A549 (cell line): ENCODE measurements around the gene TESK2. TPM values are rescaled to one million over a fixed set of nuclear protein-coding genes. Genes with fewer than 3 reads are reported as not detected.

Source experiments
- ATAC-seq, 2 experiments: fragments of 200-7000 bp in 1 of 2; fragments of >200 bp in 1 of 2; cut with Nextera tagmentation in 1 of 2; cut with Tn5 transposase in 1 of 2; 3 replicates each; pipeline versions ENCODE4 v1.8.0 to v1.9.1; 2018 to 2020; ENCODE audit warnings: mild to moderate bottlenecking in 1 of 2, moderate library complexity in 1 of 2
- CTCF ChIA-PET: fragments of 300-600 bp; sonication (Branson Sonifier 250); formaldehyde crosslinking; extraction: SDS; loops from one replicate; lab custom pipeline; 2021; ENCODE audit warnings: antibody characterized with exemption, inconsistent platforms; lab: Yijun Ruan, JAX
- POLR2A ChIA-PET: fragments of 350-600 bp; formaldehyde crosslinking; extraction: SDS; loops from one replicate; lab custom pipeline; 2021; ENCODE audit warnings: antibody characterized with exemption, inconsistent platforms; lab: Yijun Ruan, JAX
- DNase-seq, 2 experiments: peaks; one replicate each; pipeline versions ENCODE4 v3.0.0 to v3.0.0-alpha.2; 2011 to 2016; ENCODE audit warnings: low read depth in 1 of 2, low spot score in 1 of 2
- FAIRE-seq: peaks from 2 replicates; lab custom pipeline; 2011; peaks lifted over from hg19 to GRCh38; lab: Jason Lieb, UNC
- H3K27ac ChIP-seq, 2 experiments: fragments of >200 bp; sonication (Bioruptor Twin); formaldehyde crosslinking; 3 replicates each; pipeline ENCODE4 v1.5.1; 2016 to 2017
- H3K4me1 ChIP-seq: fragments of >200 bp; sonication (Bioruptor Twin); formaldehyde crosslinking; 3 replicates; pipeline ENCODE4 v1.6.1; 2016
- H3K4me2 ChIP-seq: fragments of >200 bp; sonication (Bioruptor Twin); formaldehyde crosslinking; 3 replicates; pipeline ENCODE4 v1.6.1; 2016
- H3K4me3 ChIP-seq: fragments of >200 bp; sonication (Bioruptor Twin); formaldehyde crosslinking; 3 replicates; pipeline ENCODE4 v1.5.1; 2016
- H3K9me3 ChIP-seq: fragments of >200 bp; sonication (Bioruptor Twin); formaldehyde crosslinking; 3 replicates; pipeline ENCODE4 v1.6.1; 2016
- ATOH8 ChIP-seq: fragments of 250-450 bp; sonication (Bioruptor Pico); IDR thresholded peaks from 2 replicates; pipeline ENCODE4 v1.5.0; 2020; ENCODE audit warnings: low read depth, mild to moderate bottlenecking, moderate library complexity
- CHD2 ChIP-seq: fragments of 150-350 bp; IDR thresholded peaks from 2 replicates; pipeline ENCODE4 v1.6.1; 2014; ENCODE audit warnings: low read length; ENCODE audit not compliant: partially characterized antibody
- CHD4 ChIP-seq: fragments of 200-600 bp; sonication (generic); IDR thresholded peaks from 2 replicates; pipeline ENCODE4 v1.6.1; 2016; ENCODE audit warnings: antibody characterized with exemption, mild to moderate bottlenecking, borderline replicate concordance
- ELK1 ChIP-seq: fragments of 150-350 bp; IDR thresholded peaks from 2 replicates; pipeline ENCODE4 v1.6.1; 2014; ENCODE audit warnings: low read depth, mild to moderate bottlenecking, low read length
- FOSL2 ChIP-seq, 2 experiments: fragments of 450-650 bp in 1 of 2; fragments of >200 bp in 1 of 2; sonication (Bioruptor Twin) in 1 of 2; formaldehyde crosslinking; IDR thresholded peaks; 2 replicates each; pipeline versions ENCODE4 v1.5.0 to v1.6.1; 2016 to 2020; ENCODE audit warnings: mild to moderate bottlenecking in 1 of 2, moderate library complexity in 1 of 2
- HOXA7 ChIP-seq: fragments of 250-450 bp; sonication (Bioruptor Pico); IDR thresholded peaks from 2 replicates; pipeline ENCODE4 v1.5.0; 2020; ENCODE audit warnings: mild to moderate bottlenecking, moderate library complexity
- HOXB5 ChIP-seq: fragments of 250-450 bp; sonication (Bioruptor Pico); IDR thresholded peaks from 2 replicates; pipeline ENCODE4 v1.5.0; 2020; ENCODE audit warnings: mild to moderate bottlenecking, moderate library complexity
- KDM1A ChIP-seq: fragments of 200-600 bp; sonication (generic); IDR thresholded peaks from 2 replicates; pipeline ENCODE4 v1.6.1; 2016; ENCODE audit warnings: low read depth, mild to moderate bottlenecking
- MAX ChIP-seq: IDR thresholded peaks from 2 replicates; pipeline ENCODE4 v1.6.1; 2012
- MAZ ChIP-seq: fragments of 150-350 bp; IDR thresholded peaks from 2 replicates; pipeline ENCODE4 v1.6.1; 2014; ENCODE audit warnings: antibody characterized with exemption, low read depth, low read length, borderline replicate concordance
- PHF8 ChIP-seq: fragments of 200-600 bp; sonication (generic); IDR thresholded peaks from 2 replicates; pipeline ENCODE4 v1.6.1; 2016; ENCODE audit warnings: low read depth, mild to moderate bottlenecking, antibody characterized with exemption, moderate library complexity, borderline replicate concordance
- POLR2A ChIP-seq: IDR thresholded peaks from 2 replicates; pipeline ENCODE4 v1.6.1; 2012; ENCODE audit warnings: mild to moderate bottlenecking, low read length
- RARB ChIP-seq: fragments of 250-450 bp; sonication (Bioruptor Pico); IDR thresholded peaks from 2 replicates; pipeline ENCODE4 v1.8.0; 2021; ENCODE audit warnings: mild to moderate bottlenecking, moderate library complexity
- RFX5 ChIP-seq: fragments of 450-650 bp; IDR thresholded peaks from 2 replicates; pipeline ENCODE4 v1.7.1; 2014; ENCODE audit warnings: antibody characterized with exemption, mild to moderate bottlenecking, moderate library complexity
- TFCP2L1 ChIP-seq: fragments of 250-450 bp; sonication (Bioruptor Pico); IDR thresholded peaks from 2 replicates; pipeline ENCODE4 v1.5.0; 2021; ENCODE audit warnings: mild to moderate bottlenecking
- ZFP36 ChIP-seq: fragments of 450-650 bp; IDR thresholded peaks from 2 replicates; pipeline ENCODE4 v1.6.1; 2014; ENCODE audit warnings: borderline replicate concordance; ENCODE audit not compliant: partially characterized antibody
- ZNF302 ChIP-seq: fragments of 250-450 bp; sonication (Bioruptor Pico); IDR thresholded peaks from 2 replicates; pipeline ENCODE4 v1.9.0; 2021; ENCODE audit warnings: inconsistent platforms, mild to moderate bottlenecking, moderate library complexity
- ZSCAN20 ChIP-seq: fragments of 250-450 bp; sonication (Bioruptor Pico); IDR thresholded peaks from 2 replicates; pipeline ENCODE4 v1.8.0; 2022; ENCODE audit warnings: mild to moderate bottlenecking, moderate library complexity
- WGBS: methylation state at CpG from one replicate; pipeline ENCODE4 v1.1.6; 2017; ENCODE audit errors: missing lambda C conversion rate; 5-methylcytosine and 5-hydroxymethylcytosine counted together
- polyA plus RNA-seq, 4 experiments: library from polyadenylated mRNA; depleted of rRNA in 3 of 4; stranded (reverse); fragments of >200 nt; fragmentation: RNase III in 1 of 4; extraction: RNeasy Plus Mini Kit Qiagen cat#74134 plus additional on column Dnase treatment in 1 of 4; gene quantifications; 2 replicates in 3 of 4; 3 replicates in 1 of 4; pipeline ENCODE4 v1.2.3, GENCODE V29; 2011 to 2017
- TF ChIP-seq, protein P1 (sequence below): IDR thresholded peaks from 2 replicates; pipeline ENCODE4 v1.6.1; 2012
- TF ChIP-seq, protein P2 (sequence below): IDR thresholded peaks from 2 replicates; pipeline ENCODE4 v1.6.1; 2012; ENCODE audit warnings: low read depth, borderline replicate concordance
- TF ChIP-seq, protein P3 (sequence below): fragments of >200 bp; sonication (Bioruptor Twin); formaldehyde crosslinking; IDR thresholded peaks from 2 replicates; pipeline ENCODE4 v1.6.1; 2016
- TF ChIP-seq, protein P4 (sequence below): fragments of 200-600 bp; sonication (generic); IDR thresholded peaks from 2 replicates; pipeline ENCODE4 v1.6.1; 2016; ENCODE audit warnings: antibody characterized with exemption, mild to moderate bottlenecking, moderate library complexity

The TESK2 gene
- polyA plus RNA-seq, 2 of the 4 experiments (the other 2 are of a cell fraction), result 0.22 to 0.48 TPM

DNA sequence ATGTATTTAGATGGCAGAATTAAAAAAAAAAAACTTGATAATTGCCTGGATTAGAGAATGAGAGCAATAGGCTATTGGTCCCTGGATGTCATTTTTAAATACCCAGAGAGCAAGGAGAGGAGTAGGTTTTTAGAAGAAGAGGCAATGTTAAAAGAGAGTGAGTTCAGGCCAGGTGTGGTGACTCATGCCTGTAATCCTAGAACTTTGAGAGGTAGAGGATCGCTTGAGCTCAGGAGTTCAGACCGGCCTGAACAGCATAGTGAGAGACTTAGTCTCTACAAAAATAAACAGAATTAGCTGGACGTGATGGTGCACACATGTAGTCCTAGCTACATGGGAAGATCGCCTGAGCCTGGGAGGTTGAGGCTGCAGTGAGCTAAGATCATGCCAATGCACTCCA lies 134.8 kb downstream of the TESK2 start:
- Histone ChIP-seq H3K27ac (no peak overlapping the region), H3K4me1 (no peaks in the 10 kb centered on the region), H3K9me3 (no peaks in the 10 kb centered on the region), H3K4me2 (no peak overlapping the region), H3K4me3 (no peak overlapping the region)
- CTCF ChIA-PET, result interaction anchor here (0.6 to 9.5 kb wide), 4 partner anchors 9 to 223 kb away, joined by 3 to 157 read pairs (median 6); partner anchors contain the start of gene TESK2
- ATAC-seq (no peak), FAIRE-seq (no peak), DNase-seq (no peak)
- no peak for TF ChIP-seq HOXA7 (CRISPR knock-in tag)
- no peak for TF ChIP-seq RARB (CRISPR knock-in tag)
- TF ChIP-seq RFX5, result no peak
- TF ChIP-seq KDM1A, result no peak
- TF ChIP-seq, protein P1, sequence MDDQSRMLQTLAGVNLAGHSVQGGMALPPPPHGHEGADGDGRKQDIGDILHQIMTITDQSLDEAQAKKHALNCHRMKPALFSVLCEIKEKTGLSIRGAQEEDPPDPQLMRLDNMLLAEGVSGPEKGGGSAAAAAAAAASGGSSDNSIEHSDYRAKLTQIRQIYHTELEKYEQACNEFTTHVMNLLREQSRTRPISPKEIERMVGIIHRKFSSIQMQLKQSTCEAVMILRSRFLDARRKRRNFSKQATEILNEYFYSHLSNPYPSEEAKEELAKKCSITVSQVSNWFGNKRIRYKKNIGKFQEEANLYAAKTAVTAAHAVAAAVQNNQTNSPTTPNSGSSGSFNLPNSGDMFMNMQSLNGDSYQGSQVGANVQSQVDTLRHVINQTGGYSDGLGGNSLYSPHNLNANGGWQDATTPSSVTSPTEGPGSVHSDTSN, result no peak
- TF ChIP-seq MAZ, result no peak
- TF ChIP-seq, protein P2, sequence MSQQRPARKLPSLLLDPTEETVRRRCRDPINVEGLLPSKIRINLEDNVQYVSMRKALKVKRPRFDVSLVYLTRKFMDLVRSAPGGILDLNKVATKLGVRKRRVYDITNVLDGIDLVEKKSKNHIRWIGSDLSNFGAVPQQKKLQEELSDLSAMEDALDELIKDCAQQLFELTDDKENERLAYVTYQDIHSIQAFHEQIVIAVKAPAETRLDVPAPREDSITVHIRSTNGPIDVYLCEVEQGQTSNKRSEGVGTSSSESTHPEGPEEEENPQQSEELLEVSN, result no peak
- TF ChIP-seq, protein P3, sequence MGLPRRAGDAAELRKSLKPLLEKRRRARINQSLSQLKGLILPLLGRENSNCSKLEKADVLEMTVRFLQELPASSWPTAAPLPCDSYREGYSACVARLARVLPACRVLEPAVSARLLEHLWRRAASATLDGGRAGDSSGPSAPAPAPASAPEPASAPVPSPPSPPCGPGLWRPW, result no peak
- no peak for TF ChIP-seq ATOH8 (CRISPR knock-in tag)
- TF ChIP-seq FOSL2 (IDR thresholded peaks at IDR 0.05), result no peak
- no peak for TF ChIP-seq FOSL2 (CRISPR knock-in tag; IDR thresholded peaks at IDR 0.05)
- 48% methylated on average over 4 of the region's 4 CpGs for WGBS
- POLR2A ChIA-PET, result interaction anchor here (0.7 to 1.4 kb wide), 3 partner anchors 17 to 598 kb away, joined by 3 read pairs; partner anchors contain the start of genes PRDX1 and TOE1

DNA sequence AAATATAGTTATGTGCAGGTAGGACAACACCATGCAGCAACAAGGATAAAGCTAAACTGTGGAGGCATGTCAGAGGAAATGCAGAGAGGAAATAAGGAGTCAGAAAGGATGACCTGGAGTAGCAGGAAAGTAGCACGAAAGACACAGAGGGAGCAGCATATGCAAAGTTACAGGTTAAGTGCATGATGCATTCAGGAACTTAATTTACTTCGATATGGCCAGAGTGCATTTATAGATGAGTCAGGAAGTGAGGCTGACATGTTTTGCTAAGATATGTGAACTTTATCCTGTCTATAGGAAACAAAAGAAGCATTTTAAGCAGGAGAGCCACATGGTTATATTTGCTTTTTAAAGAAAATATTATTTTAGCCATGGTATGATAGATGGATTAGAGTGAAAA lies 135.3 kb downstream of the TESK2 start:
- no peak overlapping the region for H3K27ac ChIP-seq
- WGBS, result 36% methylated on average over 2 of the region's 2 CpGs
- POLR2A ChIA-PET, result interaction anchor here (1.4 kb wide), 1 partner anchor 166 kb away, joined by 3 read pairs; the partner anchor contains the start of gene PRDX1
- no peak for DNase-seq
- H3K4me3 ChIP-seq, result no peak overlapping the region
- CTCF ChIA-PET, result interaction anchor here (0.9 to 9.5 kb wide), 3 partner anchors 15 to 341 kb away, joined by 3 to 157 read pairs (median 3); partner anchors contain the start of genes MUTYH and TESK2
- no peak for ATAC-seq
- no peaks in the 10 kb centered on the region for H3K9me3 ChIP-seq
- TF ChIP-seq, protein P3, result no peak
- TF ChIP-seq HOXB5 (CRISPR knock-in tag) (no peak), TFCP2L1 (CRISPR knock-in tag) (no peak), ZNF302 (CRISPR knock-in tag) (no peak), ELK1 (no peak)
- H3K4me2 ChIP-seq, result no peak overlapping the region
- FAIRE-seq, result no peak
- no peaks in the 10 kb centered on the region for H3K4me1 ChIP-seq

- H3K4me3 ChIP-seq, result no peak overlapping the region
- CTCF ChIA-PET, result interaction anchor here (0.6 to 9.5 kb wide), 4 partner anchors 14 to 378 kb away, joined by 3 to 157 read pairs (median 3); partner anchors contain the start of genes MUTYH and TESK2
- FAIRE-seq, result no peak
These were observed 136.1 kb downstream of the TESK2 start for GRCh38 chr1:45354838-45355237.

More at GRCh38 chr1:45354838-45355237, 136.1 kb downstream of the TESK2 start:
- no peak overlapping the region for H3K4me2 ChIP-seq
- H3K4me1 ChIP-seq, result no peaks in the 10 kb centered on the region
- POLR2A ChIA-PET, result no interaction called here
- H3K9me3 ChIP-seq, result no peaks in the 10 kb centered on the region
- ATAC-seq, result no peak
- DNase-seq, result no peak
- H3K27ac ChIP-seq, result no peak overlapping the region
- TF ChIP-seq, protein P2, result no peak
- TF ChIP-seq CHD4 (no peak), ZFP36 (no peak), PHF8 (no peak), ZSCAN20 (CRISPR knock-in tag) (no peak), TFCP2L1 (CRISPR knock-in tag) (no peak), KDM1A (no peak), POLR2A (no peak), MAX (no peak), CHD2 (no peak)
- TF ChIP-seq, protein P4, sequence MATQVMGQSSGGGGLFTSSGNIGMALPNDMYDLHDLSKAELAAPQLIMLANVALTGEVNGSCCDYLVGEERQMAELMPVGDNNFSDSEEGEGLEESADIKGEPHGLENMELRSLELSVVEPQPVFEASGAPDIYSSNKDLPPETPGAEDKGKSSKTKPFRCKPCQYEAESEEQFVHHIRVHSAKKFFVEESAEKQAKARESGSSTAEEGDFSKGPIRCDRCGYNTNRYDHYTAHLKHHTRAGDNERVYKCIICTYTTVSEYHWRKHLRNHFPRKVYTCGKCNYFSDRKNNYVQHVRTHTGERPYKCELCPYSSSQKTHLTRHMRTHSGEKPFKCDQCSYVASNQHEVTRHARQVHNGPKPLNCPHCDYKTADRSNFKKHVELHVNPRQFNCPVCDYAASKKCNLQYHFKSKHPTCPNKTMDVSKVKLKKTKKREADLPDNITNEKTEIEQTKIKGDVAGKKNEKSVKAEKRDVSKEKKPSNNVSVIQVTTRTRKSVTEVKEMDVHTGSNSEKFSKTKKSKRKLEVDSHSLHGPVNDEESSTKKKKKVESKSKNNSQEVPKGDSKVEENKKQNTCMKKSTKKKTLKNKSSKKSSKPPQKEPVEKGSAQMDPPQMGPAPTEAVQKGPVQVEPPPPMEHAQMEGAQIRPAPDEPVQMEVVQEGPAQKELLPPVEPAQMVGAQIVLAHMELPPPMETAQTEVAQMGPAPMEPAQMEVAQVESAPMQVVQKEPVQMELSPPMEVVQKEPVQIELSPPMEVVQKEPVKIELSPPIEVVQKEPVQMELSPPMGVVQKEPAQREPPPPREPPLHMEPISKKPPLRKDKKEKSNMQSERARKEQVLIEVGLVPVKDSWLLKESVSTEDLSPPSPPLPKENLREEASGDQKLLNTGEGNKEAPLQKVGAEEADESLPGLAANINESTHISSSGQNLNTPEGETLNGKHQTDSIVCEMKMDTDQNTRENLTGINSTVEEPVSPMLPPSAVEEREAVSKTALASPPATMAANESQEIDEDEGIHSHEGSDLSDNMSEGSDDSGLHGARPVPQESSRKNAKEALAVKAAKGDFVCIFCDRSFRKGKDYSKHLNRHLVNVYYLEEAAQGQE, result no peak
- 65% methylated on average over 4 of the region's 4 CpGs for WGBS
